ENCODE results near the gene BRD2. TPM values are rescaled to one million over a fixed set of nuclear protein-coding genes. Genes with fewer than 3 reads are reported as not detected.

The BRD2 gene
- total RNA-seq, 2 experiments from 2014 or later = 327 to 333 TPM

DNA sequence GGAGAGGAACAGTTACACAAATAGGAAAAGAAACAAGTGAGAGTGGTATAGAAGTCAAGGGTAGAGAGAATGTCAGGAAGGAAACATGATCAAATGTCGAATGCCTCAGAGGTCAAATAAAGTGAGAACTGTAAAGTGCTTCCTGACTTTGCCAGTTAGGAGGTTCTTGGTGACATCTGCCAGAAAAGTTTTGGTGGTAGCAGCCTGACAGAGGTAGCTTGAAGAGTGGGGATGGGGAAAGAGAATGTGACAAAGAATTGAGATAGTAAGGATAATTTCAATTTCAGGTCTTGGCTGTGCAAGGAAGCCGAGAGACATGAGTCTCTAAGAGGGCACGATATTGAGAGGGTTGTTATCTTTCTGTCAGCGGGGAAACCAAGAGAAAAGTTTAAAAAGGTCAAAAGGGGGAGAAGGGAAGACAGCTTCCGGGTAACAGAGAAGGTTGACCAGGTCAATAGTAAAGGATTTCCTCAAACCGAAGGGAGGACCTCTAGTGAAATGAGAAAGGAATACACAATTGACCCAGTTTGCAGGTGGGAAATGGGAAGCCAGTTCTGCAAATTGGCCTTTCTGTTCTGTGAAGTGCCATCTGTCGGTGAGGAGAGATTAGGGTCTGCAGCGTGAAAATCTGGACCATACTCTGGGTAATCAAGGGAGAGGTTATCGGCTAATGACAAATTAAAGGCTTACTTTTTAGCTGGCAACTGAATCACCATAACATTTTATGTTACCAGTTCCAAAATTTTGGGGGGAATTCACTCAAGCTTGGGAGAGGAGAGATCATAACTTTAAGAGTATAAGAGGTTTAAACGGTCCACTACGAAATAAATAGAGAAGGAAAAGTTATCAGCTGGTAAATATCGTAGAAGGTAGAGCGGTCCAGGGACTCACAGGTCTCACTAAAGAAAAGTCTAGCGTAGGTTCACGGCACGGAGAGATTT, 973 bp upstream of the BRD2 start:
- POLR2A ChIA-PET = interaction anchor here (0.6 to 5.8 kb wide), 12 partner anchors 9 to 1314 kb away, joined by 3 to 45 read pairs (median 3); partner anchors contain the start of genes HLA-DMA, HLA-DPB1, PSMB9 and TAP1
- CTCF ChIA-PET = interaction anchor here (0.9 to 3.1 kb wide), 15 partner anchors 9 to 133 kb away, joined by 3 to 23 read pairs (median 4); partner anchors contain the start of genes HLA-DMA and HLA-DMB

DNA sequence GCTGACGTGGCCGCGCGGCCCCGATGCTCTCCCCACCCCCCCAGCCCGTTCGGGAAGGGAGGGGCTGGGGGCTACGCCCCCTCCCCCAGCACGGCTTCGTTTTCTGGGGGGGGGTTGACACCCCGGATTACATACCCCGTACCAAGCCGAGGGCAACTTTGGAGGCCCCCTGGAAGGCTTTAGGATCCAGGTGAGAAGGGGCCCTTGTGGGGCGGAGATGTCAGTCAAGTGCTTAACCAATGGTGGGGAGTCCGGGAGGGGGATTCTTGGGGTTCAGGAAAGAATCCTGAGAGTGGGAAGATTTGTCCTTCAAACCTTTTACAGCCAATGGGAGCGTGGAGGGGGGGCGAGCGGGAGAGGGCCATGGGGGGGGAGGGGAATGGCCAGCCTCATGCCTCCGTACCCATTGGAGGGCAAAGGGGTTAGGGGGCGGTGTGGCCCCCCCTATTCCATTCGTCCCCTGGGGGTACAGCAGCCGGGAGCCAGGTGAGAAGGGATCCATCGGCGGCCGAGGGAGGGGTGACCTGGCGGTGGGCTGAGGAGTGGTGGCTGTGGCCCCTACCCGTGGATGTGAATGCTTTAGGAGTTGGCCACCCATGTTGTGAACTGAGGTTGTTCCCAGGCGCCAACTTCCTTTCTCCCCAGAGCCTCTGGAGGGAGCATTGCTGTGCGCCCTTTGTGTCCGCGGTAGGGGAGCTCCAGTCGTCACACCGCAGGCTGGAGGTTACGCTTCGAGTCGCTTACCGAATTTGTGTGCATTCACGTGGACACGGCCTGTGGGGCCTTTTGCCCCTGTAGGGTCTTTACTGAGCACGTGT, 682 bp downstream of the BRD2 start:
- ChIA-PET CTCF (interaction anchor here (0.7 to 3.1 kb wide), 9 partner anchors 7 to 131 kb away, joined by 3 to 23 read pairs (median 5); partner anchors contain the start of genes HLA-DMA and TAP2), POLR2A (interaction anchor here (1.1 to 5.8 kb wide), 7 partner anchors 10 to 131 kb away, joined by 3 to 52 read pairs (median 9); partner anchors contain the start of genes HLA-DMA and TAP2)

DNA sequence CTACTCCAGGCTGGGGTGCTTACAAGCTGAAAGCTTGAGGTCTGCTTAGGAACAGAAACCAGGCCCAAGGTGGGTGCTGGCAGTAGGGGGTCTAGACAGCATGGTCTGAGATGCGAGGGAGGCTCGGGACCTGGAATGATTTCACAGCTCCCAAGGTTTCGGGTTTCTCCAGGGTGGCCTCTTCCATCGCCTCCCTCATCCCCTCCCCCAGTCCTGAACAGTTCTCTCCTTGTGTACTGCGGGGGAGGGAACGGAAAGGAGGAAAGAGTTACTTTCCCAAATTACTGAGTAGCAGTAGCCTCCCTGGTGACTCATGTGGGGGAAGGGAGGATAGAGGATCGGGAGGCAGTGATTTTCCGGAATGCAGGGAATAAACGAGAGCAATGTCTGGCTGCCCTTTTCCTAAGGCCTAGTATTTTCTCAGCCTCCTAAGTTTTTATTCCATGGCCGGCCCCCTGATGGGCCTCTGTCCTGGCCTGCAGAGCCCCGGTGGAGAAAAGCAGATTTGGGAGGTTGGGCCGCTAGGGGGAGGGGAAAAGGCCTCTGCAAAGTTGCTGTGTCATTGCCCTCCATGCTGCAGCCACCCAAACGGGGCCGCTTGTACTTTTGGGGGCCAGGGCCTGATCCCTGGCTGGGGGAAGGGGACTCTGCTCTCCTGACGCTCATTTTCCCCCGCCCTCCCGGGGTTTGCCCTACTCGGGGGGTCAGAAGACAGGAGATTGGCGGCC, 1.5 kb downstream of the BRD2 start:
- CTCF ChIA-PET = interaction anchor here (1.3 to 4.6 kb wide), 5 partner anchors 10 to 125 kb away, joined by 3 to 38 read pairs (median 7); partner anchors contain the start of gene HLA-DMA
- POLR2A ChIA-PET = interaction anchor here (0.6 to 5.8 kb wide), 8 partner anchors 11 to 1615 kb away, joined by 3 to 52 read pairs (median 24); partner anchors contain the start of genes HLA-DMA, PSMB9, RPS18 and TAP1

DNA sequence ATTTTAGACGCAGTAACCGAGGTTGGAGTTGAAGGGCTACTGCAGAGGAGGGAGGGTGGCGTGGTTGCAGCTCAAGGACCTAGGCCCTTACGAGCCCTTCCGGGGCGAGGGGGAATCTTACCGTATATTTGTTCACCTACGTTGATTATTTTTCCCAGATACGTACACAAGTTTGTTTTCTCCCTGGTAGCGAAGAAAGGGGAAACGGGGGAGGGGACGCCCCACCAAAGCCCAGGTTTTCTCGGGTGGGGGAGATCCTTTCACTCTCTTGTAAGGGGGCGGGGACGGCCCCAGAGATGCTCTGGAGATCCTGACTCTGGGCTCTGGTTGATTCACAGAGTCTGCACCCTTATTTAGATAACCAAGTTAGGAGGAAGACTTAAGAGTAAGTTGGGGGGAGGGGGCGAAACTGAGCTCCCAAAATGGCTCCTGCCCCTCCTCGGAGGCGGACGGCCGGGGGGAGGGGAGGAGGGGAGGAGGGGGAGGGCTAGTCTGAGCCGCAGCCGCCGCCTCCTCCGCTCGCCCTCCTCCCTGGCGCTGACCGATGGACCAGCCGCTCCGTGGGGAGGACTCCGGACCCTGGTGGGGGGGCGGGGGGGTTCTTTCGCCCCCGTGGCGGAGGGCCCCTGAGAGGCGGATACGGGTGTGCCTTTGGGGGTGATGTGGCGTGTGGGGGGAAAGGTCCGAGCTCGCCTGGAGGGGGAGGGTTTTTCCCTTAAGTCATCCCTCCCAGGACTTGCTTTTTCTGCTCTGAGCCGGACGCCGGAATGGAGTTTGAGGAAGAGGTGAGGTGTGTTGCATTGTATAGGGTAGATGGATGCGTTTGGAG, 2.2 kb downstream of the BRD2 start:
- CTCF ChIA-PET = interaction anchor here (0.8 to 4.6 kb wide), 10 partner anchors 11 to 132 kb away, joined by 3 to 38 read pairs (median 6); partner anchors contain the start of genes HLA-DMA, HLA-DMB, PSMB8 and TAP2

DNA sequence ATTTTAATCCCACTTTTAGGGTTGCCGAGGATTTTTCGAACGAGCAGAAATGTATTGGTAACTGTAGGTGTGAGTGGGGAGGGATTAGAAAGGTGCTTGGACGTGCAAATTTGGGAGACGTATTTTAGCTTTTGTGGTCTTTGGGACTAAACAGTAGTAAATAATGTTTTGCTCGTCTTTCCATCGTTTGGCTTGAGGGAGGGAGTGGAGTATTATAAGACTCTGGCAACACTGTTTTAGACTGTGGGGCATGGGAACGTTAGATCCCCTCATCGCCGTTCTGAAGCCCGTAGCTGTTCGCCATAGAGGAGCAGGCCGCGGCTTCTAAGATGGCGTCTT, 2.8 kb downstream of the BRD2 start:
- CTCF ChIA-PET = interaction anchor here (0.6 to 4.6 kb wide), 13 partner anchors 9 to 518 kb away, joined by 3 to 38 read pairs (median 6); partner anchors contain the start of genes HLA-DMA, HLA-DMB, PSMB8 and TAP1
- POLR2A ChIA-PET = interaction anchor here (0.6 to 5.8 kb wide), 28 partner anchors 8 to 1824 kb away, joined by 3 to 52 read pairs (median 6); partner anchors contain the start of genes HLA-DMA, HLA-DMB, HSD17B8 and PSMB8

More for the DNA sequence above, 2.2 kb downstream of the BRD2 start:
- POLR2A ChIA-PET = interaction anchor here (0.5 to 5.8 kb wide), 21 partner anchors 10 to 1823 kb away, joined by 3 to 52 read pairs (median 8); partner anchors contain the start of genes HLA-DMA, PSMB8, PSMB9 and RPS18

DNA sequence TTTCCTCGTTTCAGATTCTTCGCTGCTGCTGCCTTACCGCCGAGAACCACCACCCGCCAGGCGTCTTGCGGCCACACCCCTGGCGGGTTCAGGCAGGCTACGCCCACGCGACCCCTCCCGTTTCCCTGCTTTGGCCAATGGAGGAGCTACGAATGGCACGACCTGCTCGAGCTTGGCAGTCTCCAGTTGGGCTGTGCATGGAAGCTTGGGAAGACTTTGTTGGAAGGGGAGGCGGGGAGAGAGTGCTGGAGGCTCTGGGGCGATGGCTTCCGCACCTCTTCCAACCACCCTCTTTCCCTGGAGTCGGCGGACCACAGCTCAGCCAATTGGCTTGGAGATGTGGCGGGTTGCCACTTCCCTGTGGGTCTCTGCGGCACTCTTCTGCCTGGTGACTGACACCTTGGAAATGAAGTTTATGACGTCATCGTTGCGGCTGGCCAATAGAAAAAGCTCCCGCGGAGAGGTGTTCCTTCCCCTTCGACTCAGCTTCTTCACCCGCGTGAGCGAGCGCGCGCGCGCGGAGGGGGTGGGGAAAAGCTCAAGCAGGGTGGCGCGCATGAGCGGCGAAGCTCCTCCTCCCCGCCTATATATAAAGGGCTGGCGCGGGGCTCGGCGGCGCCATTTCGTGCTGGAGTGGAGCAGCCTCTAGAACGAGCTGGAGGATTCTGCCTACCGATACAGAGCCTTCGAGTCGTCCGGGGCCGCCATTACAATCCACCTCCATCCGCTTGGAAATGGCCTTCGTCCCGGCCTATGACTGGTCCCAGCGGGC, 3.4 kb downstream of the BRD2 start:
- ChIA-PET CTCF (interaction anchor here (0.6 to 4.6 kb wide), 17 partner anchors 9 to 1267 kb away, joined by 3 to 38 read pairs (median 5); partner anchors contain the start of genes HLA-DMA, HLA-DMB, PSMB8 and TAP1), POLR2A (interaction anchor here (0.6 to 5.8 kb wide), 39 partner anchors 8 to 1114 kb away, joined by 3 to 52 read pairs (median 4); partner anchors contain the start of genes ATF6B, B3GALT4, HLA-DMA and HLA-DMB)

DNA sequence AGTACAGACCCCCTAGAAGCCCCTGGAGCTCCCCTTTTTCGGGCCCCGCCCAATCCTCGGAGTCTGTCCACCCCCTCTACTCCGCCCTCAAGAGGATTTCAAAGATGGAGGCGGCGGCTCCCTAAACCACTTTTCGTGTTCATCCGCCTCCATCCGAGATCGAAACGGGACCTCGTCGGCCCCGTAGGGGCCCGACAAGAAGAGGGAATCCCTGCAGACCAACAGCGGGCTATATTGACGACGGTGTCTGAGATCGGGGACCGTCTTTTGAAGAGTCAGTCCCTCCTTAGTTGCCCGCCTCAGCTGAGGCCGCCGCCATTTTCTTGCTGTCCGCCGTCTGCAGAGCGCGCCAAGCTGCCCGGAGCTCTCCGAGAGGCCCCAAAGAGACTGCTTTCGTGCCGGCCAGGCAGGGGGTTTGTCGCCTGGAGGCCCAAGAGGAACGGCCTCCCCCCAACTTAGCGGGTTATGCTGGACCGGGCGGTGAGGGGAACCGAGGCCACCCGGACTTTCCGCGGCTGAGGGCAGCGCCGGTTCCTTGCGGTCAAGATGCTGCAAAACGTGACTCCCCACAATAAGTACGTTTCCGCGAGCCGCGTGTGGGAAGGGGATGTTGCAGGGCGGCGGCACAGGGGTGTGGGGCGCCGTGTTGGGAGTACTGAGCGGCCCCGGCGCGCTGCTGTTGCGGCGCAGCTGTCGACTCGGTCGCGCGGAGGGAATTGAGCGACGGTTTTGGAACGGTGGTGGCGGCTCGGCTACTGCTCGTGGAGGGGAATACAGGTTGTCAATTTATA, 4.2 kb downstream of the BRD2 start:
- CTCF ChIA-PET = interaction anchor here (0.6 to 4.6 kb wide), 17 partner anchors 8 to 1268 kb away, joined by 3 to 38 read pairs (median 4); partner anchors contain the start of genes HLA-DMA, TAP1 and TAP2
- POLR2A ChIA-PET = interaction anchor here (0.5 to 5.8 kb wide), 29 partner anchors 8 to 845 kb away, joined by 3 to 52 read pairs (median 7); partner anchors contain the start of genes ATF6B, B3GALT4, HLA-DMA and HLA-DMB

DNA sequence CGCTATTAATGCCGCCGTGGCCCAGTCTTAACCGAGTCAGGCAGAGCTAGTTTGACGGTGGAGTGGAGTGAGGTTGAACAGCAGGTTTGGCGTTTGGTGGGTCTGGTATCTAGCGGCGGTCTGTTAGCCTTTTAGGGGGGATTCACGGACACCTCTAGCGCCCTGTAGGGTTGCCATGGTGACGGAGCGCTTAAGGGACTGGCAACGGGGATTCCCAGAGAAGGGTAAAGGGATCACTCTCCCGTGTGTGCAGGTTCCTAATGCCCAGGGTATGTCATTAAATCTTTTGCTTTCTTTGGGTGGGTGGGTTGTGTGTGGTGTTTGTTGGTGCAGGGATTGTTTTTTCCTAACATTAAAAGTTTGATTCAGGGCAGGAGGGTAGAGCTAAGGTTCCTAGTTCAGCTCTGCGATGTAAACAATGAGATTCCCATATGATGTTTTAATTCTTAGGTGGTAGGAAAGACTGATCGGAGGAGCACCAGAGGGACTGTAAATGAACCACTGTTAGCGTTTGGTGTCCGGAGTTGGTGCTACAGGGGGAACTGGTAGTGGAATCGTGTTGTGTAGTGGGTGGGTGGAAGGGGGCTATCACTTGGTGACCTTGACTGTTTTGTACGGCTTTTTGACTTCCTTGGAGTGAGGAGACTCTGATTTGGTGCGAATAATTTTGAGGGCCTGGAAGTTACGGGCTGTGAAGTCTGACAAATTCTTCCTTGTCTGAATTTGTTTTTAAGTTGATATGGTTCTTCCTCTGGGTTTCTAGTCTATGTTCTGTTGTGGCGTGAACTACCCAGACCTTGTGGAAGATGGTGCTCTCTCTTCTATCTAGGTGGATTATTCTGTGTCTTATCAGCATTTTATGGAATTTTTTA, 5.0 kb downstream of the BRD2 start:
- ChIA-PET CTCF (interaction anchor here (0.6 to 4.6 kb wide), 9 partner anchors 8 to 457 kb away, joined by 3 to 38 read pairs (median 4); no protein-coding TSS in a partner anchor), POLR2A (interaction anchor here (0.5 to 5.8 kb wide), 11 partner anchors 7 to 304 kb away, joined by 3 to 52 read pairs (median 16); partner anchors contain the start of genes B3GALT4, HLA-DMA, HLA-DMB and PSMB9)

DNA sequence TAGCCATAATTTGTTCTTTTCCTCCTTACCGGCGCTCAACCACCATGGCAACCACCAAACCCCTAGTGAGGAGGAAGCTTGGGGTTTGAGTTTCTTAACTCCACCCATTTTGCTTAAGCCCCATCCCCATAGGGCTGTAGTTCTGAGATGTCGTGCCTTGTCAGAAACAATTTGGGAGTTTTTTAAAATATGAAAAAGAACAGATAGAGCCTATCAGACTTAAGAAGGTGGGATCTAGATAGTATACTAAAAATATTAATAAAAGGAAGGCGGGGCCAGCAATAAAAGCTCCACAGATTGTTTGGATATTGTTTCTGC, 5.6 kb downstream of the BRD2 start:
- ChIA-PET POLR2A (interaction anchor here (1.0 to 4.8 kb wide), 5 partner anchors 10 to 129 kb away, joined by 4 to 48 read pairs (median 8); partner anchors contain the start of genes PSMB9 and TAP1), CTCF (interaction anchor here (1.3 to 4.6 kb wide), 3 partner anchors 7 to 40 kb away, joined by 3 to 38 read pairs (median 17); no protein-coding TSS in a partner anchor)

DNA sequence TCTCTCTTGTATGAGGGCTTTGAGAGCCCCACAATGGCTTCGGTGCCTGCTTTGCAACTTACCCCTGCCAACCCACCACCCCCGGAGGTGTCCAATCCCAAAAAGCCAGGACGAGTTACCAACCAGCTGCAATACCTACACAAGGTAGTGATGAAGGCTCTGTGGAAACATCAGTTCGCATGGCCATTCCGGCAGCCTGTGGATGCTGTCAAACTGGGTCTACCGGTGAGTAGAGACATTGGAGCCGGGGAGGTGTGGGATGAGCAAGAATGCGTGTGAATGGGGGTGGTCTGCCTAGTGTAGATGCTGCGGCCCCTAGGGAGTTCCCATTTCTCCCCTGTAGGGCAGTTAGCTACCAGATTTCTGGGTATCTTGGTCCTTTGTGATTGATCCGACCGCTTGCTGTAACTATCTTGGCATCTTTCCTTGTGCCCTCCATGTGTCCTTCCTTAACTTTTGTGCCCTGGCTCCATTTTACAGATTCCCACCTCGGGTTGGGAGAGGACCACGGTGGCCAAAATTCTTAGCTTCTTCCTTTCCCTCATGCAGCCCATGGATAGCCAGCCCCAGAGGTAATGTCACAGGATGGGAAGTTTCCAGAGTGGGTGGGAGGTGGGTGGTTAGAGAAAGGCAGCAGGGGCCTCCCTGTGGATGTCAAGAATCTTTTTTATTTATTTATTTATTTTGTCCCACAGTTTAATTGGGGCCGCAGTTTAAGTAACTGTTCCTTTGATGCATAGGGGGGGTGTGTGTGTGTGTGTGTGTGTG, 6.3 kb downstream of the BRD2 start:
- ChIA-PET CTCF (interaction anchor here (1.9 to 4.6 kb wide), 4 partner anchors 9 to 41 kb away, joined by 8 to 38 read pairs (median 14); partner anchors contain the start of gene HLA-DMA), POLR2A (interaction anchor here (1.0 to 4.8 kb wide), 5 partner anchors 9 to 129 kb away, joined by 4 to 48 read pairs (median 8); partner anchors contain the start of genes PSMB9 and TAP1)

DNA sequence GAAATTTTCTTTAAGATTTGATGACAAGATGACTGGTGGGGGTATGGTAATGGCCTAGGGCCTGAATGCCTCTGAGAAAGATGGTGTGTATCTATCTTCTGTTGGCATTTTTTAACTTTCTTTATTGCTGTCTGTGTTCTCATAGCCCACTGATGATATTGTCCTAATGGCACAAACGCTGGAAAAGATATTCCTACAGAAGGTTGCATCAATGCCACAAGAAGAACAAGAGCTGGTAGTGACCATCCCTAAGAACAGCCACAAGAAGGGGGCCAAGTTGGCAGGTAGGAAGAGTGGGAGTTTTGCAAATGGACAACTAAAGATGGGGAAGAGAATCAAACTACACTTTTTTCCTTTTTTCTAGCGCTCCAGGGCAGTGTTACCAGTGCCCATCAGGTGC, 7.5 kb downstream of the BRD2 start:
- POLR2A ChIA-PET = no interaction called here

DNA sequence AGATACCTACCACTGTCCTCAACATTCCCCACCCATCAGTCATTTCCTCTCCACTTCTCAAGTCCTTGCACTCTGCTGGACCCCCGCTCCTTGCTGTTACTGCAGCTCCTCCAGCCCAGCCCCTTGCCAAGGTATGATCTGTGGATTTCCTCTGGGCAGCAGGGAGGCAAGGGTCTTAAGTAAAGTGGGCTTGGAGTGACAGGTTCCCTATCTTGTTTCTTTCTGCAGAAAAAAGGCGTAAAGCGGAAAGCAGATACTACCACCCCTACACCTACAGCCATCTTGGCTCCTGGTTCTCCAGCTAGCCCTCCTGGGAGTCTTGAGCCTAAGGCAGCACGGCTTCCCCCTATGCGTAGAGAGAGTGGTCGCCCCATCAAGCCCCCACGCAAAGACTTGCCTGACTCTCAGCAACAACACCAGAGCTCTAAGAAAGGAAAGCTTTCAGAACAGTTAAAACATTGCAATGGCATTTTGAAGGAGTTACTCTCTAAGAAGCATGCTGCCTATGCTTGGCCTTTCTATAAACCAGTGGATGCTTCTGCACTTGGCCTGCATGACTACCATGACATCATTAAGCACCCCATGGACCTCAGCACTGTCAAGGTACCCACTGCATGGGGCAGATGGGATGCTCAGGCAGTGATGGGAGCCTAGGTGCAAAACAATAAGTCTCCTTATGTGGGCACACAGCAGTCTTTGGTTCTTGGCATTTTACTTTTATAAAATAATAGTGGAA, 8.1 kb downstream of the BRD2 start:
- ChIA-PET CTCF (interaction anchor here (0.8 to 2.2 kb wide), 7 partner anchors 8 to 90 kb away, joined by 3 to 11 read pairs (median 5); partner anchors contain the start of genes BRD2 and HLA-DMA), POLR2A (interaction anchor here (0.7 kb wide), 1 partner anchor 83 kb away, joined by 5 read pairs; no protein-coding TSS in a partner anchor)

More for the DNA sequence above, 7.5 kb downstream of the BRD2 start:
- CTCF ChIA-PET = interaction anchor here (0.8 to 2.2 kb wide), 6 partner anchors 8 to 90 kb away, joined by 3 to 11 read pairs (median 4); partner anchors contain the start of genes BRD2 and HLA-DMA

All from activated CD8-positive, alpha-beta memory T cell treated with anti-CD3 and anti-CD28 coated beads for 36 hours (primary cell).